Fibroblast of the aortic adventitia (primary cell): ENCODE results near the gene ZNF37A. TPM values are rescaled to one million over a fixed set of nuclear protein-coding genes. Genes with fewer than 3 reads are reported as not detected.
"Not testable (repeated sequence)": the region's sequence is repeated elsewhere in the genome, so short reads cannot be mapped to it uniquely, and the experiment has no call there.

Experiments
- DNase-seq: peaks from one replicate; pipeline ENCODE4 v3.0.0-alpha.2; 2010; ENCODE audit warnings: low read depth
- H3K4me3 ChIP-seq: 2 replicates; pipeline ENCODE4 v1.5.1; 2011; ENCODE audit warnings: low read depth, mild to moderate bottlenecking, control low read depth, low read length, moderate library complexity
- CTCF ChIP-seq: IDR thresholded peaks from 2 replicates; pipeline ENCODE4 v1.5.1; 2011; ENCODE audit warnings: mild to moderate bottlenecking, low read length, control low read depth, inconsistent platforms; ENCODE audit not compliant: insufficient read depth
- total RNA-seq: library from RNA; depleted of rRNA; stranded (reverse); fragments of >200 nt; gene quantifications from 2 replicates; pipeline ENCODE4 v1.2.3, GENCODE V29; 2012; ENCODE audit warnings: low replicate concordance

The ZNF37A gene
- total RNA-seq: 6.0 and 16.2 TPM in 2 replicates

- peak within 1 kb of the TSS; percentile 87 for H3K4me3 ChIP-seq
- no peak for TF ChIP-seq CTCF
Observed at GRCh38 chr10:38094158-38094926, at the start of gene ZNF37A. Gene ZNF37A (plus strand): TSS chr10:38094337. CDS start chr10:38096618, 2,281 bp downstream.

GRCh38 chr10:38045129-38045528 lies 49.0 kb upstream of the ZNF37A start:
- no peak overlapping the region for H3K4me3 ChIP-seq
- TF ChIP-seq CTCF: no peak
- DNase-seq: no peak

More at GRCh38 chr10:38094158-38094926, at the start of gene ZNF37A:
- DNase-seq: peak; percentile 97

- peak; percentile 13 for DNase-seq
- no peak for TF ChIP-seq CTCF
- H3K4me3 ChIP-seq: no peak overlapping the region
Observed at GRCh38 chr10:38047666-38048065, 46.5 kb upstream of the ZNF37A start.

- H3K4me3 ChIP-seq: no peak overlapping the region
- TF ChIP-seq CTCF: no peak
- DNase-seq: peak; percentile 12
Observed at GRCh38 chr10:38050212-38050611, 43.9 kb upstream of the ZNF37A start.

GRCh38 chr10:38054361-38054797 lies 39.8 kb upstream of the ZNF37A start:
- peak; percentile 90 for DNase-seq
- TF ChIP-seq CTCF: no peak
- H3K4me3 ChIP-seq: no peak overlapping the region

GRCh38 chr10:38055274-38055894 lies 38.8 kb upstream of the ZNF37A start:
- H3K4me3 ChIP-seq, DNase-seq: not testable (repeated sequence)

- DNase-seq: peak; percentile 82
Observed at GRCh38 chr10:38069663-38070062, 24.5 kb upstream of the ZNF37A start.

More at GRCh38 chr10:38069663-38070062, 24.5 kb upstream of the ZNF37A start:
- H3K4me3 ChIP-seq: not testable (repeated sequence)
